NCI-H1436 treated with DMSO at 0.1 percent for 48 hours (cell line): ENCODE data around the gene FGF8.
"Not testable (repeated sequence)": the region's sequence is repeated elsewhere in the genome, so short reads cannot be mapped to it uniquely, and the experiment has no call there.

Source experiments
- DNase-seq: peaks from one replicate; lab custom pipeline; 2025; lab: John Stamatoyannopoulos, UW

The FGF8 gene

GRCh38 chr10:101775273-101776160 is at the start of gene FGF8:
Gene FGF8 (minus strand): TSS chr10:101776114. CDS start chr10:101775900, 214 bp downstream.
- DNase-seq: no peak

- DNase-seq: no peak
These were observed 48.8 kb upstream of the FGF8 start for GRCh38 chr10:101824736-101825135.

DNA sequence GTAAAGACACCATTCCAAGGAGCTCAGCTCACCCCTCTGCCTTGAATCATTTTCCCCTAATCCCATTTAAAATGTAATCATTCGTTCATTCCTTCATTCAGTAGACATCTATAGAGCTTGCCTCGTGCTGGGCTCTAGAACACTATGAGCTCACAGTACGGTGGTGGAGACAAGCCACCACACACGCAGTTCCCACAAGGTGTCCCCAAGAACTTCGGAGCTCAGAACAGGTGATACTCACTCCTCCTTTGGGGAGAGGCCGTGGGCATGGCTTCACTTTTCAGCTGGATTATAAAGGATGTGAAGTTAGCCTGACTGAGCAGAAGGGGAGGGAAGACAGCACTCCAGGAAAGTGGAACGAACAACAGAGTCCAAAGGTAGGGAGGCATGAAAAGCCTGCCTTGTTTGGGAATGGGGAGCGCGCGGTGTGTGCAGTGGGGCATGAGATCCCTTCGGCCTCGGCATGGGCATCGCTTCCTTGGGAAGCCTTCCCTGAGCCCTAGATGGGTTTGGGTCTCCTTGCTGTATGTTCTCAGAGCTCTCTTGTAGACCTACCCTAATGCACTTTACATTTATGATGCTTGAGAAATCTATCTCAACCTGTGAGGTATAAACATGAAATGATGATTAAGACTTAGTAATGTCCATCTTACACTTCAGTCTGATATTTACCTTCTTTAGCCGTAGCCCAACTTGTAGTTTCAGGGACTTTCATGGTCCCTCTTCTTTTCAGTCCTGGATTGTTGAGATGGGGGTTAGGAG is 43.1 kb upstream of the FGF8 start:
- DNase-seq: no peak

DNA sequence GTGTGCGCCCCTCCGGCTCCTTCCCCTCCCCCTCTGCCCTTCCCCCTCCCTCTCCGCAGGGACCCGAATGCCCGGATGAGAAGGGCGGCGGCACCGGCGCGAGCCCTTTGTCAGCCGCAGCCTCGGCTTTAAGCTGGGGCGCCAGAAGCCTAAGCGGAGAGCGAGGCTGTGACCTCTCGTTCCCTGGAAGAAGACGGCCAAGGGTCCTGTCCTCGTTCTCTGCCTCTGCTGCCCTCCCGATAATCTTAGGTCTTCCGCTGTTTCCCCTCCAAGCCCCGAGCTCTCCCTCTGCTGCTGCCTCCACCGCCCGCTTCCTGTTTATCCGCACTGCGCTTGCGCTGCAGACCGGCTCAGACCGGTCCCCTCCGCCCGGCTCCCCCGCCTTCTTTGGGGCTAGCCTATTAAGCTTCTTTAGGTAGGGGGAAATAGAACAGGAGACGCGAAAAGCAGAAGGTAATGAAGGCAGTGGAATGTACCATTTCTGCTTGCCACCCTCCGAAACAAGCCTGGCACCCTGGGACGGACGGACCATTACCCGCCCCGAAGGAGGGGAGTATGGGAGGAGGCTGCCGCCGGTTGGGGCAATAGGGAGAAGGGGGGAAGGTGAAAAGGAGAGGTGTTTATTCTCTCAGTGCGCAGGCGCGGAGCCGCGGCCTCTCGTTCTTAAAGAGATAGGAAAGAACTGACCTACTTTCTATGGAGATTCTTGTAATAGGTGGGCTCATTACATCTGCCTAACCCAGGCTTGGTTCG is 42.4 kb upstream of the FGF8 start, which contains the start of gene OGA:
Gene OGA, minus strand, starts transcription at position 326 of the 753 bp plus-strand sequence. CDS start 422 bp downstream, outside the sequence.
- peak; percentile 99 for DNase-seq

DNA sequence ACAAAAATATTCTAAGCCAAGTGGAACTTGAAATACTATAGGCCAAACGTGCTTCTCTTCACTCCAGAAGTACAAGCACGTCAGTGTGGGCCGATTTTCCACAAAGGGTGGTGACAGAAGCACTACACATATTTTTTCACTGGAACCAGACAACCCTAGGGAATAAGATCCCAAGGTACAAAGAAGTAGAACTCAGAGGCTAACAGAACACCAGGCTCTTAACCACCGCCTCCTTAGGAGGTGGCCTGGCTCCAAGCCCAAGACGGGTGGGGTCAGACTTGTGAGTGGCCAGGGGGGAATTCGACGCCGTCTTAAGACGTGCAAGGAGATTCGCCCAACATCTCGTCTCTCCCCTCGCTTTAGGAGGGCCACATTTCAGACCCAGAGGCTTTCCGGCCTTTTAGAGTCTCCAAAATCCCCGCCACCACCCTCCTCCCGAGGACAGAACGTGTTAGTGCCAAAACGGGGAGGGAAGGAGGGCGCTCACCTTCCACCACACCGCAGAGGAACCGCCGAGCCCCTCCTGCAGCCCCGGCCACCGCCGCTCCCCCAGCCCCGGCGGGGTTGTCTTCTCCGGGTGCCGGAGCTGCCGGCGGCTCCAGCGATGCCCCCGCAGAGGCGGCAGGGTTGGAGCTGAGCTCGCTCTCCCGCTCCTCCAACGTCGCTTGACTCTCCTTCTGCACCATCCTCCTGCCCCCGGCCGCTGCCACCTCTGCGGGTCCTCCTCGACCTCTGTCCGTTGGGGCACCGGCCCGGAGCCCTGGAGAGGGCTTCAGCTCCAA is 41.6 kb upstream of the FGF8 start:
- no peak for DNase-seq

- DNase-seq: no peak
These were observed 41.0 kb upstream of the FGF8 start for GRCh38 chr10:101816913-101817336.

GRCh38 chr10:101816376-101816775 is 40.5 kb upstream of the FGF8 start:
- DNase-seq: no peak

DNA sequence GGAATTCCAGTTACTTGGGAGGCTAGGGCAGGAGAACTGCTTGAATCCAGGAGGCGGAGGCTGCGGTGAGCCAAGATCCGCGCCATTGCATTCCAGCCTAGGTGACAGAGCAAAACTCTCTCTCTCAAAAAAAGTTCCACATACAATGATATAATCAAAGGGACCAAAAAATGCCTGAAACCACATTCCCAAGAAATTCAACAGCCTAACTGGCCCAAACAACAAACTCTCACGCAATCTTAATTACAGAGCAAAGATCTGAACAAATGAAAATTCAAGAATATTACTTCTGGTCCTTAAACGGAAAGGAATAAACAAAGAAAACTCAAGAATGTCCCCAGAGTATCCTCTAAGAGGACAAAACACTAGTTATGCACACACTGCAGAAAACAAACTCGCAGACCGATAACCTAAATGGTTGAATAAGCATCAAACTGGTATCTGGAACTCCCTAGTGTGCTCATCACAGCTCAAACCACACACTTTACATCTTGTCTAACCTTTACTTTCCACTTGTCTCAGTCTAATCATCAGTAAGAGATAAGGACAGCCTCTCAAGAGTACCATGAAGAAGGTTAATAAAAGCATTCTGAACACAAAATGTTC is 38.7 kb upstream of the FGF8 start:
- DNase-seq: no peak

GRCh38 chr10:101812606-101813005 is 36.7 kb upstream of the FGF8 start:
- DNase-seq: no peak

- no peak for DNase-seq
These were observed 31.2 kb upstream of the FGF8 start for GRCh38 chr10:101807158-101807557.

DNA sequence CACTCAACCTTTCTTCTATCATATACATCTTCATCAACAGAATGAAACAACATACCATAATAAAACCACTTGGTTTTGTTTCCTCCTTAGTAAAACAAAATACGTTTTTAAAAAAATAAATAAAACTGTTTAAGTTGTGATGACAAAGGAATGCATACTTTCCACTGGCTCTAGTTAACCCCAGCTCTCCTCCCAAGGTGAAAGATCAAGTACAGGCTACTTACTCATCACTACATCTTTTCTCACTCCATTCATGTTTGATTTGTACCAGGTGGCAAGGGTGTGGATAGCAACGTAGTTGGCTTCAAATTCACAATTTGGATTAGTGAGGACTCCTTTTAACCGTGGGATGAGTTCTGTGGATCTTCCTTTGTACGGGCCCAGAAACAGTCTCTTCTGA is 27.6 kb upstream of the FGF8 start:
- no peak for DNase-seq

DNA sequence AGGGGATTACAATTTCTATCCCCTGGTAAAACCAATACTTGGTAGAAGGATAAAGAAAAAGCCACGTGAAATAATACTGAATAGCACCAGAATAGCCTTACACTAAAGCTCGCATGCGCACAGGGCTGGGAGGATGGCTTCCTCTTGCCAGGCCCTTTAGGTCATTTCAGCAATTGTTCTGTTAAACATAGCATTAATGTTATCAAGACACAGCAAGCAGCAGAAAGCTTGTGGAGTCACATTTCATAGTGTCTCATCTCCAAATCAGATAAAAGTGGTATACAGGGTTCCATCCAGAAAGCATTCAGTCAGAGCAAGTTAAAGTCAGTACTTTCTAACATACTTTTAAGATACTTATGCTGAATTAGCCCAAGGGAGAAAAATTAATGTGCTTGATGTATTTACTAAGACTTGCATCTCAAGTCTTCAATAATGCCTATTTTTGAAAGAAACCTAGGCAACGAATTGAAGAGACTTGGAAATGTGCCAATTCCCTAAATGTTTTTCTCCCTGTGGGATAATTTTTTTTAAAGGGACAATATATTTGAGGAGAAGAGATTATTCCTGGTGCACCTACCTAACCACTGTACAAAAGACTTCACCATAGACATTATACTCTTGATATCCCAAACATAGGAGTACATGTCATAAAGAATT is 21.6 kb upstream of the FGF8 start:
- DNase-seq: no peak

- no peak for DNase-seq
These were observed 17.6 kb upstream of the FGF8 start for GRCh38 chr10:101793526-101793925.

GRCh38 chr10:101789686-101790085 is 13.8 kb upstream of the FGF8 start:
- no peak for DNase-seq

DNA sequence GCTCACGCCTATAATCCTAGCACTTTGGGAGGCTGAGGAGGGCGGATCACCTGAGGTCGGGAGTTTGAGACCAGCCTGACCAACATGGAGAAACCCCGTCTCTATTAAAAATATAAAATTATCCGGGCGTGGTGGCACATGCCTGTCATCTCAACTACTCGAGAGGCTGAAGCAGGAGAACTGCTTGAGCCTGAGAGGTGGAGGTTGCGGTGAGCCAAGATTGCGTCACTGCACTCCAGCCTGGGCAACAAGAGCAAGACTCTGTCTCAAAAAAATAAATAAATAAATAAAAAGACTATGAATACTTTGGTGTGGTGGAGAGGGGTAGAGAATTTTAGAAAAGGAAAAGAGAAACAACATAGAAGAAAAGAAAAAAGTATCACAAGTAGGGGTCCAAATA is 13.3 kb upstream of the FGF8 start:
- not testable (repeated sequence) for DNase-seq

DNA sequence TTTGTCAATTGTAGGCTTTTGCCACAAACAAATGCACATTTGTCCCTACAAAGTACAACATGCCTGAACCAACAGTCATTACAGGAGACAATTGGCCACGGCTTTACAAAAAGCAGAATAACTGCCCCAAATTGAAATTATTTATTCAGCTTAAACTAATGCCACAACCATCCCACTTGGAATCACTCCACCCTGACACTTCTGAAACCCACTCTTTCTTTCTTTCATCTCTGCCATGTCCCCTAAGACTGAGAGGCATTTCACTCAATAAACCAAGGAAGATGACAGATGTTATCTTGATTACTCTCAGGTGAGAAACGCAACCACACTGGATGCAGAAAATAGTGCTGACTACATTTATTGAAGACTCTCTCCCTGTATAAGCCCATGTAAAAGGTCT is 9.9 kb upstream of the FGF8 start:
- DNase-seq: no peak

GRCh38 chr10:101784558-101784957 is 8.6 kb upstream of the FGF8 start:
- no peak for DNase-seq

GRCh38 chr10:101783736-101784118 is 7.8 kb upstream of the FGF8 start:
- DNase-seq: no peak

- DNase-seq: peak; percentile 4
These were observed 7.2 kb upstream of the FGF8 start, which contains the start of gene NPM3 for GRCh38 chr10:101782811-101783735. Gene NPM3 (minus strand): TSS chr10:101783446. CDS start chr10:101783390, 56 bp downstream.
